C4-2B (cell line): Measurements from ENCODE around the gene STIM1.

ENCODE experiments used
- CTCF ChIP-seq: fragments of 450-650 bp; conservative IDR thresholded peaks from 2 replicates; pipeline ENCODE4 v1.5.1; 2017; ENCODE audit warnings: mild to moderate bottlenecking
- ZFX ChIP-seq: fragments of 450-650 bp; IDR thresholded peaks from 2 replicates; pipeline ENCODE4 v1.6.1; 2017

GRCh38 chr11:3891751-3892150 is 36.3 kb downstream of the STIM1 start:
- TF ChIP-seq CTCF (no peak), ZFX (no peak)
